Osteoblast (primary cell): Measurements from ENCODE around the gene ABCG4. TPM values are rescaled to one million over a fixed set of nuclear protein-coding genes. Genes with fewer than 3 reads are reported as not detected.
A peak's percentile ranks its signal among the peaks of the same experiment; 100 is the strongest.

Experiments
- DNase-seq: peaks from one replicate; pipeline ENCODE4 v3.0.0; 2011; ENCODE audit warnings: low spot score, mixed read lengths; ENCODE audit not compliant: insufficient read length; ENCODE audit errors: missing footprints
- H2AFZ ChIP-seq: 2 replicates; pipeline ENCODE4 v1.6.0; 2011; ENCODE audit warnings: mild to moderate bottlenecking, low read length
- H3K27ac ChIP-seq: 2 replicates; pipeline ENCODE4 v1.5.1; 2011; ENCODE audit warnings: mild to moderate bottlenecking, low read depth, low read length, moderate library complexity
- H3K27me3 ChIP-seq: 2 replicates; pipeline ENCODE4 v1.6.0; 2012; ENCODE audit warnings: mild to moderate bottlenecking, control low read depth, inconsistent platforms, low read length, moderate library complexity; ENCODE audit not compliant: insufficient read depth
- H3K36me3 ChIP-seq: 2 replicates; pipeline ENCODE4 v1.5.1; 2011; ENCODE audit warnings: mild to moderate bottlenecking, low read length, control low read depth, moderate library complexity; ENCODE audit not compliant: insufficient read depth
- H3K4me1 ChIP-seq: 2 replicates; pipeline ENCODE4 v1.5.1; 2011; ENCODE audit warnings: mild to moderate bottlenecking, low read length, control low read depth, moderate library complexity; ENCODE audit not compliant: insufficient read depth
- H3K4me2 ChIP-seq: 2 replicates; pipeline ENCODE4 v1.6.0; 2011; ENCODE audit warnings: mild to moderate bottlenecking, low read length; ENCODE audit not compliant: insufficient read depth
- H3K4me3 ChIP-seq: fragments of 200-600 bp; sonication (generic); 3 replicates; pipeline ENCODE4 v1.5.1; 2012; ENCODE audit warnings: mild to moderate bottlenecking, low read length, inconsistent platforms; ENCODE audit not compliant: insufficient read depth
- H3K79me2 ChIP-seq: 2 replicates; pipeline ENCODE4 v1.6.0; 2012; ENCODE audit warnings: mild to moderate bottlenecking, low read length, control low read depth, inconsistent platforms; ENCODE audit not compliant: insufficient read depth
- H3K9me3 ChIP-seq: 2 replicates; pipeline ENCODE4 v1.5.1; 2011; ENCODE audit warnings: low read depth, low read length, control low read depth
- H4K20me1 ChIP-seq: 2 replicates; pipeline ENCODE4 v1.6.0; 2012; ENCODE audit warnings: mild to moderate bottlenecking, low read length, control low read depth; ENCODE audit not compliant: insufficient read depth
- CTCF ChIP-seq: IDR thresholded peaks from 2 replicates; pipeline ENCODE4 v1.5.1; 2011; ENCODE audit warnings: mild to moderate bottlenecking, low read depth, low read length, moderate library complexity; ENCODE audit errors: extremely low read depth
- total RNA-seq: library from RNA; depleted of rRNA; stranded (reverse); fragments of >200 nt; gene quantifications from 2 replicates; pipeline ENCODE4 v1.2.3, GENCODE V29; 2012

The ABCG4 gene
- total RNA-seq, 1 donor: not detected

GRCh38 chr11:119204066-119204465 lies 55.2 kb downstream of the ABCG4 start:
- DNase-seq: no peak
- no peaks in the 10 kb centered on the region for H3K27me3 ChIP-seq
- no peak overlapping the region for H3K4me2 ChIP-seq
- peaks cover 13% of the 10 kb centered on the region for H4K20me1 ChIP-seq
- H3K9me3 ChIP-seq: no peaks in the 10 kb centered on the region
- H3K36me3 ChIP-seq: no peaks in the 10 kb centered on the region
- H2AFZ ChIP-seq: no peak overlapping the region
- H3K27ac ChIP-seq: no peak overlapping the region
- peaks cover 27% of the 10 kb centered on the region for H3K79me2 ChIP-seq
- no peak overlapping the region for H3K4me3 ChIP-seq
- H3K4me1 ChIP-seq: peaks cover 14% of the 10 kb centered on the region
- no peak for TF ChIP-seq CTCF

GRCh38 chr11:119205080-119205479 lies 56.2 kb downstream of the ABCG4 start:
- no peak for TF ChIP-seq CTCF
- DNase-seq: peak; percentile 26
- Histone ChIP-seq H3K79me2 (peaks cover 37% of the 10 kb centered on the region), H3K36me3 (no peaks in the 10 kb centered on the region), H3K4me2 (peak overlapping the region; percentile 99), H3K27ac (no peak overlapping the region), H2AFZ (peak overlapping the region; percentile 98), H3K4me3 (peak overlapping the region; percentile 97), H3K27me3 (no peaks in the 10 kb centered on the region), H4K20me1 (peaks cover 20% of the 10 kb centered on the region), H3K9me3 (no peaks in the 10 kb centered on the region), H3K4me1 (peaks cover 14% of the 10 kb centered on the region)

- TF ChIP-seq CTCF: peak; percentile 68
- peak within 1 kb of the TSS; percentile 97 for H3K4me3 ChIP-seq
- peaks cover 23% of the 10 kb centered on the region for H4K20me1 ChIP-seq
- no peaks in the 10 kb centered on the region for H3K36me3 ChIP-seq
- H3K9me3 ChIP-seq: no peaks in the 10 kb centered on the region
- H2AFZ ChIP-seq: peak within 1 kb of the TSS; percentile 98
- peak within 1 kb of the TSS; percentile 19 for H3K27ac ChIP-seq
- DNase-seq: peak; percentile 99
- peaks cover 45% of the 10 kb centered on the region for H3K79me2 ChIP-seq
- peaks cover 14% of the 10 kb centered on the region for H3K4me1 ChIP-seq
- peak within 1 kb of the TSS; percentile 99 for H3K4me2 ChIP-seq
- no peaks in the 10 kb centered on the region for H3K27me3 ChIP-seq
Measured at GRCh38 chr11:119205574-119206510, 57.0 kb downstream of the ABCG4 start, which contains the start of gene CBL. Gene CBL (plus strand): TSS chr11:119206339. CDS start chr11:119206418, 79 bp downstream.
